Measurements from ENCODE around the gene KIDINS220.

The KIDINS220 gene

DNA sequence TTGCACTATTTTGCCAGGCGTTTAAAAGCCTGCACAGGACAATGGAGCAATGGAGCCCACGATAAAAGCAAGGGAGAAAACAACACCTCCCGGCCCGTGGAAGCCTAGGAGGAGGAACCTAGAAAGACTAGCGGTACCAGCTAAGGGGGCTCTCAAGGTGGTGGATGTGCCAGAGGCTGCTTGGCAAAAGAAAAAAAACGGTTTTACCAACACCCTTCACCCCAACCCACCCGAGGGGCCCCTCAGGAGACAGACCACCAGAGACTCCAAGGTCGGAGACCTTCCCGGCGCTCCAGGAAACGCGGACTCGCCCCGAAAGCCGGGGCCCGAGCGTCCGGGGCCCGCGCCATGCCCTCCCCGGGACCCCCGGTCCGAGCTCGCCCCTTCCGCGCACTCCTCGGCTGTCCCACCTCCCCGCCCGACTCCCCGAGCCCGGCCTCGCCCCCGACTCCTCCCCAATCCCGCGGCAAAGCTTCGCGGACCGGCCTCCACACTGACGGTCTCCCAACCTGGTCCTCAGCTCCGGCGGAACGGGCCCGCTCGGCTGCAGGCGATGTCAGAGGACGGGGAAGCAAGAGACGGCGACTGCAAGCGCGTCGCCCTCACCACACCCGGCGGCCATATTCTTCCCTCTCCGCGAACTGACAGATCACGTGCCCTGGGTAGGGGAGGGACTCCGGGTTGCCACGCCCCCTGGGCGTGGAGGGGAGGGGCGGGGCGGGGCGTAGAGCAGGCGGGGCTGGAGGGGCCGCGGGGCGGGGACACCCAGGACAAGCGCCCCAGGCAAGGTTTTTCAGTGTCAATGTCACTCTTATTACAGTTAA, at the start of gene KIDINS220:
Gene KIDINS220 (minus strand): TSS at position 643 of the 824 bp plus-strand sequence. CDS start 10,520 bp downstream, outside the sequence.
- DNase-seq, result peak; percentile 81

DNA sequence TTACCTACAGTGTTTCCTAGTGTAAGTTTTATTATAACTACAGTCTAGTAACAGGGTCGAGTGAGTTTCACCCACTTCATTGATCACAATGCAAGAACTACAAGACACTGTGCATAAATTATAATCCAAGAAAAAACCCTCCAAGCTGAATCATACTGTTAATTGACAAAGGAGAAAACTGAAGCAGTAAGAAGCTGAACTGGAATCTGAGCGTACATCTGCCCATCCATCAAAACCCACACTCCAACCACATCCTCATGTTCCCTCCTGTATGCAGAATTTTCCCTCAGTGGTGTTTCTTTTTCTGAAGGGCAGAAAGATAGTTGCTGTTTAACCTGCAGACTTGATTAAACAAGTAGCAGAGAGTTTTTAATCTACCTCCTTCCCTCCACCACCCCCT, 49.5 kb upstream of the KIDINS220 start:
- no peak for DNase-seq

GRCh38 chr2:8886202-8886518, 48.7 kb upstream of the KIDINS220 start:
- DNase-seq, result no peak

- DNase-seq, result no peak
These were observed 48.2 kb upstream of the KIDINS220 start for GRCh38 chr2:8885449-8886201.

DNA sequence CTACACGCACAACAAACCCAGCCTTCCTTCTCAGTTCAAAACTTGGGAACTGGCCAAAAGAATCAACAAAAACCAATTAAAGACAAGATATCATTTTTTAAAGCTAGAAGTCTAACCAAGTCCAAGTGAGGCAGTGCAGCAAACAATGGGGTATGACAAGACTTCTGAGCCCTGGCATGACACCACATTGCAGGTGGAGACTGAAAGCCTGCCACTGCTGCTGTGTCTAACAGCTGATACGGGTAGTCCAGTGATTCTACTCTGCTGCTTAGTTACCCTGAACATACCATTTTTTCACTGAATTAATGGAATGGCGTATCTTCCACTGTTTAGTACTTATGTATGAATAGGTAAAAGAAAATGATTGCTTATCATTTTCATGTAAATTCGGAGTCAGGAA, 47.4 kb upstream of the KIDINS220 start:
- DNase-seq, result no peak

GRCh38 chr2:8882094-8882493, 44.7 kb upstream of the KIDINS220 start:
- no peak for DNase-seq

- no peak for DNase-seq
These were observed 40.5 kb upstream of the KIDINS220 start for GRCh38 chr2:8877894-8878293.

DNA sequence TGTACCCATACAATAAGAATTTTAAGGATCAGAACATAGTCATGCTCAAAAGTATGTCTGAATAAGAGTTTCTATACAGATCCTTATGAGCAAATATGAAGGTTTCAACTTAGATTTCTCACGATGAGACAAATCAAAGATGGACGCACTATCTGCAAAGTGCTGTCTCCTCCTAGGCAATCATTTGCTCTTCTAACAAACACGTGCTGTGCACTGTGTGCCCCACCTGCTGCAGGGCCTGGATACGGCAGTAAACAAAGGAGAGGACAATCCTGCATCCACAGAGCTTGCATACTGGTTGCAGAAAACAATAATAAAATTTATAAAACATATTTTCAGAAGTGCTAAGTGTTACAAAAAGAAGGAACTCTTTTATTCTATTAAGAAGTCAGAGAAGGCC, 39.9 kb upstream of the KIDINS220 start:
- DNase-seq, result no peak

- DNase-seq, result no peak
These were observed 39.2 kb upstream of the KIDINS220 start for GRCh38 chr2:8876628-8877027.

GRCh38 chr2:8872821-8873432, 35.5 kb upstream of the KIDINS220 start:
- DNase-seq, result no peak

GRCh38 chr2:8870441-8870840, 33.0 kb upstream of the KIDINS220 start:
- no peak for DNase-seq

- DNase-seq, result no peak
These were observed 29.9 kb upstream of the KIDINS220 start for GRCh38 chr2:8867363-8867762.

GRCh38 chr2:8863331-8863953, 26.0 kb upstream of the KIDINS220 start:
- DNase-seq, result no peak

DNA sequence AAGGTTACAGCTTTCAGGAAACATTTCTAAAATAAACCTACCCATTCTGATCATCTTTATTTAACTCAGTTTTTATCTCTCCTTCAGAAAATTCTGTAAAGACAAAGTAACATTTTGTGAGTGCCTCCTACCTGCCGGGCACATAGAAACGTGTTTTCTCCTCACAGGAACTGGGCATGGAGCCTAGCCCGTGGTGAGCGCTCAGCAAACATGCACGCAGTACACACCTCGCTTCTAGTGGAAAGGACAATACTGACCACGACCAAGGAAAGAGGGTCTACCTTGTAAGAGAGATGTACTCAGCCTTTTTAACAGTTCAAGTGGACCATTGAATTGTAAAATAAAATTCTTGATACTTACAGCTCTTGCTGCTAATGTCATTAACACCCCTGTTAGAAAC, 24.8 kb upstream of the KIDINS220 start:
- no peak for DNase-seq

DNA sequence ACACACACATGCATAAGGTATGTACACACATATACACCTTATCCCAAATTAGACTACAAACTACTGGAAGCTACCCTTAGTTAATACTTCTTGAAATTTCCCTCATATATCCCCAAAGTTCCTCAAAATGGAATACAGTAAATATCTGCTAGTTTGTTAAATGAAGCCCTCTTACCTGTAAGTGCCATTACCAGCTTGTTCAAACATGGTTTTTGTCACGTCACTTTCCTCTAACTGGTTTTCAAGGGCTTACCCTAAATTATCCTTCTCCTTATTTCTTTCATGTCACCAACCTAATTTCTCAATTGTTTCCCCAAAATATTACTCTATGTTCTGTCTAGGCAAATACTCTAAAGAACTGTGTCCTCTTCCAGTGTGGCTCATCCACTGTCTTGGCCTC, 24.4 kb upstream of the KIDINS220 start:
- no peak for DNase-seq

- DNase-seq, result no peak
These were observed 22.8 kb upstream of the KIDINS220 start for GRCh38 chr2:8860239-8860638.

DNA sequence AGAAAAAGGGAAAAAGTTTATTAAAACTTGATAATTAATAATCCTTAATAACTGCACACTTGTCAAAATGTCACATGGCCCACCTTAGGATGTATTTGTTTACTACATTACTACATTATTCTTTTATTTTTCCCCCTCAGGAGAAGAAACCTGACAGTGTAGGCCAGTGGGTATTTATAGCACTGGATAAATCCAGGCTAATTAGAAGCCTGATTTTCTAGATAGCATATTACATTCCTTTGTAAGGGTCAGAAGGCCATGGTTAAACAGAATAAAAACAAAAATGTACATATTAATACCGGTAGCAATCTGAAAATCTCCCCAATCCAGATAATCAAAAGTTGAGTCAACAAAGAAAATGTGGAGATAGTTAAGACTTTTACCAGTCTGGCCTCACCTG, 21.5 kb upstream of the KIDINS220 start:
- no peak for DNase-seq

DNA sequence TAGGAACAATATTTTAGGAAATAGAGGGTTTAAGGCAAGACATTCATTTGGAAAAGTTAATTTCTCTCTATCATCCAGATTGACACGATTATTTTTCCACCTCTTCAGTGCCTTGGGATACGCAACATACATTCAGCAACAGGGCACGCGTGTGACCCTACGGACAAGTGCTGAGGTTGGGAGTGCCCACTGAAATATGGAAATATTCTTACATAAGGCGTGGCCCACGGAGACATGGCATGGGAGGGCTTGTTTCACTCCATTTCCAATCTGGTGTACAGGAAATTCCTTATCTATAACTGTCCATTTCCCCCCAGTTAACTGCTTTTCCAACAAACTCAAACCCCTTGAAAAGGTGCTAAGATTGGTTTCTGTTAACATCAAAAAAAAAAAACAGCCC, 20.9 kb upstream of the KIDINS220 start:
- DNase-seq, result no peak

- no peak for DNase-seq
These were observed 20.3 kb upstream of the KIDINS220 start for GRCh38 chr2:8857709-8858108.

DNA sequence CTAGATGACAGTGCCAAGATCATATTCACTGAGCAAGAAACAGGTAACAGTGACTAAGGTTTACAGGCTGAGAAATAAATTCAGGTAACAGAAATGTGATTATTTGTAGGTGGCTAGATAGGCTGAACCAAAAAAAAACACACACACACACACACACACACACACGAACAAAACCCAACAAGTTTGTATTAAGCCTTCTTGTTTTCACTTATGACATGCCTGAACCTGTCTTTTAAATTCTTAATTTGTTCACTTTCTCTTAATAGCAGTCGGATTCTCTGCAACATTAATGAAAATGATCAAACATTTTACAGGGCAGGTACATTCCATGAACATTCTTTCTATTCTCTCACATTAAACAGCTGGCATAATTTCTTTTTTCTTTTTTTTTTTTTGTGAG, 18.8 kb upstream of the KIDINS220 start:
- no peak for DNase-seq

DNA sequence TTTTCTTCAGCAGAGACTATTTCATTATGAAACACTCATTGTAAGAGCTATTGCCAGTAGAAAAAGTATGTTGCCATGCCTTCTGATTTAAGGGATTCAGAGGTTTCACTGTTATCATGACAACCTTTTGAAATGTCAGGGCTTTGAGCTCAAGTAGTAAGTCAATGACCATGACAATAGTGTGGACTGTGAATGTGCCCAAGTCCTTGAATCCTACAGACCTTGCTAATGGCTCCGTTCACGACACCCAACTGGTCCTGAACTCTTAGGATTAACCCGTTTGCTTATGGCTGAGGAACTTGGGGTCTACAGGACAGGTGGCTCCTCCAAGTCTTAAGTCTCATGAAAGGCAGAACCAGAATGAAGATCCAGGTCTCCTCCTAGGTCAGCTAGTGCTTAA, 17.6 kb upstream of the KIDINS220 start:
- no peak for DNase-seq

DNA sequence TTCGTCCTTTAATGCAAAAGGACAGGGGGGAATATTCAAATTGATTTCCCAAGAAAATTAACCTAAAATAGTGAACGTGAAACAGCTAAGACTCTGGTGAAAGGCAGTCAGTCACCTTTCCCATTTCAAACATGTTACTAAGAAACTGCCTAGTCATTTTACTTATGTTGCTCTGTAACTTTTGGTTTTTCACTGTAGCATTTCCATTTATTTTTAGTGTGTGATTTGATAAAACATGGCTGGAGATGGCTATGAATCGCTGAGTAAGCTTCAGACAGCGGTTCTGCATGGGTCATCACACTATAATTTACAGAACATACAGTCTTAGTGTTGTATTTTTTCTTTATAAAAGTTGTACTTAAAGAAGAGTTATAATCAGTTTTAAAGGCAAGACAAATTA, 16.0 kb upstream of the KIDINS220 start:
- no peak for DNase-seq

DNA sequence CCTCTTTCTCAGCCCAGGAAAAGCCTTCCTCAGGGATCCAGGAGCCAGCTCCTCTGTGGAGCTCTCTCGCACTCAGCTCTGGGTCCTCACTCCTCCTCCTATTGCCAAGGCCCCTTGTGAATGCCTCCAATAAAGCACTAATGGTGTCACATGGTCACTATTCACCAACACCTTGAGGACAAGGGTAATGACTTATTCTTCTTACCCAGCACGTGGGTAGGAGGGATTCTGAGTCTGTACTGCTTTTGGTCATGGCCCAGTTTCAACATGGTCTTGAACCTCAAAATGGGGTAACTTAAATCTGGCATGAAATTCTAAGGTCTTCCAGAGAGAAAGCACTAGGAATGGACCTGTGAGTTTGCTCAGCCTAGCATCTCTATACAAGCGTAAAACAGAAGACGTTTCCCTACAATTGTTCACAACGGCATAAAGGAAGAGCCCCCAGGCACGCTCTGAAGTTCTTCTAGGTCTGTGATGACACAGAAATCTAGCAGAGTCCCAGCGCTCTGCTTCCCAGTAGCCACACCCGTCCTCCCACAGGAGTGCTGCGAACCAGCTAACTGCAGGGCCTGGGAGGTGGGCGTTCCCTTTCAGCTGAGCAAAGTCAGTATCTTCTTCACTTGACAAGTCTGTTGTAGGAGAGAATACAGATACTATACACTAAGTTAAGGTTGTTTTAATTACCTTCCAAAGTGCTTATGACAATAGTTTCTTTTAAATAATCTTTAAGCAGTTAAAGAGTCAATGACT, 14.6 kb upstream of the KIDINS220 start:
- DNase-seq, result no peak
